ENCODE data around the gene REEP3. TPM values are rescaled to one million over a fixed set of nuclear protein-coding genes. Genes with fewer than 3 reads are reported as not detected.
A peak's percentile ranks its signal among the peaks of the same experiment; 100 is the strongest.

Gene REEP3
- total RNA-seq, 1 experiment from 2014 or later, result 33.0 TPM

- peak; percentile 62 for DNase-seq (ENCODE audit: extremely low read depth, low read depth)
These were observed 106.2 kb downstream of the REEP3 start for GRCh38 chr10:63627396-63627795.

- no peak for DNase-seq (ENCODE audit: extremely low read depth, low read depth)
These were observed 106.7 kb downstream of the REEP3 start for GRCh38 chr10:63627881-63628296.

GRCh38 chr10:63628526-63629362 is 107.5 kb downstream of the REEP3 start:
- DNase-seq (ENCODE audit: extremely low read depth, low read depth), result no peak

GRCh38 chr10:63629363-63630084 is 108.3 kb downstream of the REEP3 start:
- DNase-seq (ENCODE audit: extremely low read depth, low read depth), result peak; percentile 91

GRCh38 chr10:63630085-63630930 is 109.1 kb downstream of the REEP3 start:
- DNase-seq (ENCODE audit: extremely low read depth, low read depth), result peak; percentile 76

GRCh38 chr10:63630931-63631680 is 109.9 kb downstream of the REEP3 start:
- no peak for DNase-seq (ENCODE audit: extremely low read depth, low read depth)

- DNase-seq (ENCODE audit: extremely low read depth, low read depth), result no peak
These were observed 110.8 kb downstream of the REEP3 start for GRCh38 chr10:63631991-63632390.

- DNase-seq (ENCODE audit: extremely low read depth, low read depth), result peak; percentile 36
These were observed 112.7 kb downstream of the REEP3 start for GRCh38 chr10:63633677-63634487.

GRCh38 chr10:63634488-63635065 is 113.4 kb downstream of the REEP3 start:
- DNase-seq (ENCODE audit: extremely low read depth, low read depth), result no peak

- no peak for DNase-seq (ENCODE audit: extremely low read depth, low read depth)
These were observed 115.6 kb downstream of the REEP3 start for GRCh38 chr10:63636812-63637211.

- no peak for DNase-seq (ENCODE audit: extremely low read depth, low read depth)
These were observed 116.7 kb downstream of the REEP3 start for GRCh38 chr10:63637901-63638327.

- no peak for DNase-seq (ENCODE audit: extremely low read depth, low read depth)
These were observed 120.2 kb downstream of the REEP3 start for GRCh38 chr10:63641366-63641765.

- DNase-seq (ENCODE audit: extremely low read depth, low read depth), result no peak
These were observed 120.6 kb downstream of the REEP3 start for GRCh38 chr10:63641799-63642198.

- no peak for DNase-seq (ENCODE audit: extremely low read depth, low read depth)
These were observed 121.6 kb downstream of the REEP3 start for GRCh38 chr10:63642808-63643207.

GRCh38 chr10:63644418-63645142 is 123.4 kb downstream of the REEP3 start:
- no peak for DNase-seq (ENCODE audit: extremely low read depth, low read depth)

- DNase-seq (ENCODE audit: extremely low read depth, low read depth), result no peak
These were observed 124.0 kb downstream of the REEP3 start for GRCh38 chr10:63645195-63645594.

GRCh38 chr10:63646491-63646890 is 125.3 kb downstream of the REEP3 start:
- DNase-seq (ENCODE audit: extremely low read depth, low read depth), result no peak

GRCh38 chr10:63651864-63652263 is 130.7 kb downstream of the REEP3 start:
- DNase-seq (ENCODE audit: extremely low read depth, low read depth), result no peak

Measured in NCI-H460 (cell line).